HepG2 (cell line): Measurements from ENCODE around the gene KIAA0825. TPM values are rescaled to one million over a fixed set of nuclear protein-coding genes. Genes with fewer than 3 reads are reported as not detected.
A peak's percentile ranks its signal among the peaks of the same experiment; 100 is the strongest.

ENCODE experiments used
- ATF2 ChIP-seq: sonication (generic); formaldehyde crosslinking; IDR thresholded peaks from 2 replicates; pipeline ENCODE4 v1.4.0; 2020; ENCODE audit warnings: missing genetic modification reagents
- CHD4 ChIP-seq: fragments of 200-600 bp; sonication (generic); IDR thresholded peaks from 2 replicates; pipeline ENCODE4 v1.7.0; 2017; ENCODE audit warnings: mild to moderate bottlenecking, low read length, borderline replicate concordance
- ETV6 ChIP-seq: sonication (generic); formaldehyde crosslinking; conservative IDR thresholded peaks from 2 replicates; pipeline ENCODE4 v1.4.0; 2020; ENCODE audit warnings: missing genetic modification reagents
- FOXA3 ChIP-seq: IDR thresholded peaks from 2 replicates; pipeline ENCODE4 v1.6.1; 2016; ENCODE audit warnings: missing genetic modification reagents, missing compliant biosample characterization
- GABPB1 ChIP-seq: IDR thresholded peaks from 2 replicates; pipeline ENCODE4 v1.6.1; 2016; ENCODE audit warnings: mild to moderate bottlenecking, missing genetic modification reagents, moderate library complexity, missing compliant biosample characterization
- HNF4G ChIP-seq, 2 experiments: sonication (generic) in 1 of 2; formaldehyde crosslinking in 1 of 2; IDR thresholded peaks; 2 replicates each; pipeline versions ENCODE4 v1.4.0 to v1.6.1; 2011 to 2020; ENCODE audit warnings: borderline replicate concordance in 2 of 2, low read depth in 2 of 2, mild to moderate bottlenecking in 2 of 2, low read length in 1 of 2, missing genetic modification reagents in 1 of 2, moderate library complexity in 1 of 2
- ISL2 ChIP-seq: sonication (generic); formaldehyde crosslinking; IDR thresholded peaks from 2 replicates; pipeline ENCODE4 v1.5.0; 2020; ENCODE audit warnings: missing genetic modification reagents
- KAT8 ChIP-seq: IDR thresholded peaks from 2 replicates; pipeline ENCODE4 v1.6.1; 2016; ENCODE audit warnings: missing genetic modification reagents, missing compliant biosample characterization
- NR0B2 ChIP-seq: sonication (generic); formaldehyde crosslinking; IDR thresholded peaks from 2 replicates; pipeline ENCODE4 v1.4.0; 2020; ENCODE audit warnings: mild to moderate bottlenecking, missing genetic modification reagents
- RAD51 ChIP-seq: fragments of 450-650 bp; IDR thresholded peaks from 2 replicates; pipeline ENCODE4 v1.6.1; 2016; ENCODE audit warnings: borderline replicate concordance
- TBP ChIP-seq: sonication (generic); formaldehyde crosslinking; IDR thresholded peaks from 2 replicates; pipeline ENCODE4 v1.5.0; 2020; ENCODE audit warnings: missing genetic modification reagents
- TRAFD1 ChIP-seq: sonication (generic); formaldehyde crosslinking; IDR thresholded peaks from 2 replicates; pipeline ENCODE4 v1.5.1; 2020; ENCODE audit warnings: missing genetic modification reagents, mild to moderate bottlenecking, borderline replicate concordance
- ZBTB4 ChIP-seq: sonication (generic); formaldehyde crosslinking; IDR thresholded peaks from 2 replicates; pipeline ENCODE4 v1.4.0; 2020; ENCODE audit warnings: missing genetic modification reagents, mild to moderate bottlenecking, borderline replicate concordance
- ZC3H4 ChIP-seq: sonication (generic); formaldehyde crosslinking; IDR thresholded peaks from 2 replicates; pipeline ENCODE4 v1.4.0; 2020; ENCODE audit warnings: missing genetic modification reagents, borderline replicate concordance
- ZFP1 ChIP-seq: IDR thresholded peaks from 2 replicates; pipeline ENCODE4 v1.6.1; 2016
- ZFP36 ChIP-seq: fragments of 150-350 bp; IDR thresholded peaks from 2 replicates; pipeline ENCODE4 v1.6.1; 2018; ENCODE audit warnings: borderline replicate concordance, low read length, low read depth; ENCODE audit not compliant: partially characterized antibody
- ZIK1 ChIP-seq: sonication (generic); formaldehyde crosslinking; IDR thresholded peaks from 2 replicates; pipeline ENCODE4 v1.5.0; 2020; ENCODE audit warnings: mild to moderate bottlenecking, low read depth, missing genetic modification reagents, borderline replicate concordance
- ZNF12 ChIP-seq: sonication (generic); formaldehyde crosslinking; IDR thresholded peaks from 2 replicates; pipeline ENCODE4 v1.5.0; 2020; ENCODE audit warnings: missing genetic modification reagents
- ZNF3 ChIP-seq: IDR thresholded peaks from 2 replicates; pipeline ENCODE4 v1.7.0; 2017; ENCODE audit warnings: inconsistent platforms
- ZNF547 ChIP-seq: sonication (generic); formaldehyde crosslinking; IDR thresholded peaks from 2 replicates; pipeline ENCODE4 v1.5.1; 2020; ENCODE audit warnings: mild to moderate bottlenecking, missing genetic modification reagents
- ZNF552 ChIP-seq: sonication (generic); formaldehyde crosslinking; IDR thresholded peaks from 2 replicates; pipeline ENCODE4 v1.9.0; 2022; ENCODE audit warnings: missing genetic modification reagents, mild to moderate bottlenecking, borderline replicate concordance
- ZNF629 ChIP-seq: sonication (generic); formaldehyde crosslinking; conservative IDR thresholded peaks from 2 replicates; pipeline ENCODE4 v1.5.0; 2020; ENCODE audit warnings: missing genetic modification reagents
- ZSCAN22 ChIP-seq: sonication (generic); formaldehyde crosslinking; IDR thresholded peaks from 2 replicates; pipeline ENCODE4 v1.4.0; 2020; ENCODE audit warnings: mild to moderate bottlenecking, missing genetic modification reagents
- polyA plus RNA-seq, 8 experiments: library from polyadenylated mRNA; depleted of rRNA in 3 of 8; stranded (reverse) in 7 of 8; unstranded in 1 of 8; fragments of >200 nt; fragmentation: Illumina TruSeq in 4 of 8; extraction: Trizol in 4 of 8; gene quantifications; 2 replicates each; pipeline versions ENCODE4 v1.2.1 to v1.2.3, GENCODE V29; 2011 to 2016; ENCODE audit warnings: low read depth in 4 of 8, missing spikeins in 1 of 8, mixed read lengths in 1 of 8; ENCODE audit not compliant: insufficient read depth in 1 of 8
- total RNA-seq, 5 experiments: library from RNA; depleted of rRNA; stranded (reverse); fragments of >200 nt; fragmentation: Illumina TruSeq; extraction: Trizol; gene quantifications; 2 replicates each; pipeline ENCODE4 v1.2.3, GENCODE V29; 2016; ENCODE audit warnings: low read depth in 1 of 5

Gene KIAA0825
- total and polyA plus RNA-seq, 2 of the 13 experiments (the other 11 are each of a cell fraction or from before 2014, with no cell fraction given) = 0.05 to 0.51 TPM

GRCh38 chr5:94111209-94112004, 507.0 kb downstream of the KIAA0825 start (continued):
- no peak; the same call in 1 of the 2 replicates for TF ChIP-seq ZNF629 (CRISPR knock-in tag)
- 0 out of 2 replicates have a peak, but pooled peaks have one; percentile 74 for TF ChIP-seq ZBTB4 (CRISPR knock-in tag)
- TF ChIP-seq ZNF547 (CRISPR knock-in tag) = peak; percentile 69; the same call in 1 of the 2 replicates
- peak; percentile 98 for TF ChIP-seq KAT8 (CRISPR knock-in tag)
- TF ChIP-seq ISL2 = peak; percentile 69; the same call in 1 of the 2 replicates
- no peak for TF ChIP-seq CHD4
- 0 out of 2 replicates have a peak, but pooled peaks have one; percentile 28 for TF ChIP-seq ETV6 (CRISPR knock-in tag)
- no peak for TF ChIP-seq RAD51
- TF ChIP-seq HNF4G (IDR thresholded peaks at IDR 0.05; ENCODE audit: borderline replicate concordance, low read depth, low read length) = no peak
- no peak for TF ChIP-seq HNF4G (CRISPR knock-in tag; IDR thresholded peaks at IDR 0.05; ENCODE audit: borderline replicate concordance, low read depth)
- peak; percentile 86; the same call in 1 of the 2 replicates for TF ChIP-seq NR0B2 (CRISPR knock-in tag)
- no peak for TF ChIP-seq ZNF552 (CRISPR knock-in tag)
- peak; percentile 94 for TF ChIP-seq GABPB1 (CRISPR knock-in tag)
- TF ChIP-seq TRAFD1 (CRISPR knock-in tag) = no peak
- TF ChIP-seq ZIK1 (CRISPR knock-in tag) = 0 out of 2 replicates have a peak, but pooled peaks have one; percentile 39
- no peak for TF ChIP-seq ZNF3 (CRISPR knock-in tag)
- peak; percentile 80 for TF ChIP-seq ATF2 (CRISPR knock-in tag)
- no peak for TF ChIP-seq ZFP36
- TF ChIP-seq ZFP1 = no peak
- TF ChIP-seq ZSCAN22 (CRISPR knock-in tag) = no peak
- TF ChIP-seq ZNF12 = peak; percentile 56; the same call in 1 of the 2 replicates
- peak; percentile 33; the same call in 1 of the 2 replicates for TF ChIP-seq FOXA3 (CRISPR knock-in tag)
- no peak for TF ChIP-seq ZC3H4 (CRISPR knock-in tag)
- TF ChIP-seq TBP (CRISPR knock-in tag) = no peak
